ENCODE data around the gene RBM4.

The RBM4 gene

DNA sequence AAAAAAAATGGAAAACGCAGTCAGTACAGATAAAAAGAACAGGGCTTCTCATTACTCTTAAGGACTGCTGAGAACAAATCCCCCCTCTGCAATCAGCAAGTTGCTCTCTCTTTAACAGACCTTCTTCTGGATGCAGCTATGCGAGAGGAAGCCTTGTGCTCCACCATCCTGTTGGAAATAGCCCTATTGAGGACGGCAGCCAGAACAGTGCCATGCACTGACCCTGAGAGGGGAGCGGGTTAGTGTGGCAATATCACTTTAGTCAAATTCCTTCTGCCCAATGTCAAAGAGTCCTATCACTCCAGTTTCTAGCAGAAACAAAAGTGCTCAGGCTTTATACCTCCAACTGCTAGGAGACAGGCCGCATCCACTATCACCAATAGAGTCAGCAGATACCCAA lies 32.3 kb downstream of the RBM4 start:
- no peak for DNase-seq (ENCODE audit: low spot score)
- TF ChIP-seq CTCF (IDR thresholded peaks at IDR 0.05; ENCODE audit: extremely low read depth, insufficient read depth, missing control alignments) = no peak
- in situ Hi-C loops (cut with MboI; ENCODE audit: low pct_unique_long_range_greater_than_20kb, low sequenced_read_pairs, unreplicated experiment) = no loop called here

DNA sequence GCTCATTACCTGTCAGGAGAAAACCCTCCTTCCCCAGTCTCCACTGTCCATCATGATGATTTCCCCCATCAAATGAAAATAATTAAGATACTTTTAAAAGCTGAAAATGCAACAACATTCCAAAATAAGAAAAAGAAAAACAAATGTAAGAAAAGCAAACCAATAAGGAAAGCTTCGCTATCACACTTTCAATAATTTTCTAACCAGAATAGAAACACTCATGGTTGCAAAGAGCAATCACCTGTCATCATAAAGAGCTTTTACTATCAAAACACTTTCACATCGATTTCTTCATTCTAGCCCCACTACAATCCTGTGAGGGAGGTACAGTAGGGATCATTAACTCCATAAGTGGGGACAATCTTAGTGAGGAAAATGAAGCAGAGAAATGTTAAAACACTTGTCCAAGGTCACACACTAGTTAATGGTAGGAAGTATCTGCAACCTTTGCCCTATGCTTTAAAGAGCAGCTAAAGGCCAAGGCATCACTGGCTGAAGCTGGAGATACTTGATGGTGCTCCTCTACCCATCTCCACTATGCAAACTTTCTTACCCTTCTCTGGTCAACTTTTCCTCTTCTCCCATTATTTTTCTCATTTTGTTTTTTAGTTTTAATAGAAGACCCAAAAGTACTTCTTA lies 36.6 kb downstream of the RBM4 start:
- TF ChIP-seq CTCF (IDR thresholded peaks at IDR 0.05; ENCODE audit: extremely low read depth, insufficient read depth, missing control alignments) = no peak
- in situ Hi-C loops (cut with MboI; ENCODE audit: low pct_unique_long_range_greater_than_20kb, low sequenced_read_pairs, unreplicated experiment) = loop anchor here (25.0 kb wide), 1 partner anchor 263 kb away; the partner anchor contains the start of gene NPAS4
- no peak for DNase-seq (ENCODE audit: low spot score)

- in situ Hi-C loops (cut with MboI; ENCODE audit: low pct_unique_long_range_greater_than_20kb, low sequenced_read_pairs, unreplicated experiment) = loop anchor here (25.0 kb wide), 1 partner anchor 264 kb away; the partner anchor contains the start of gene NPAS4
- DNase-seq (ENCODE audit: low spot score) = no peak
- no peak for TF ChIP-seq CTCF (IDR thresholded peaks at IDR 0.05; ENCODE audit: extremely low read depth, insufficient read depth, missing control alignments)
These were observed 37.9 kb downstream of the RBM4 start for GRCh38 chr11:66676282-66676919.

DNA sequence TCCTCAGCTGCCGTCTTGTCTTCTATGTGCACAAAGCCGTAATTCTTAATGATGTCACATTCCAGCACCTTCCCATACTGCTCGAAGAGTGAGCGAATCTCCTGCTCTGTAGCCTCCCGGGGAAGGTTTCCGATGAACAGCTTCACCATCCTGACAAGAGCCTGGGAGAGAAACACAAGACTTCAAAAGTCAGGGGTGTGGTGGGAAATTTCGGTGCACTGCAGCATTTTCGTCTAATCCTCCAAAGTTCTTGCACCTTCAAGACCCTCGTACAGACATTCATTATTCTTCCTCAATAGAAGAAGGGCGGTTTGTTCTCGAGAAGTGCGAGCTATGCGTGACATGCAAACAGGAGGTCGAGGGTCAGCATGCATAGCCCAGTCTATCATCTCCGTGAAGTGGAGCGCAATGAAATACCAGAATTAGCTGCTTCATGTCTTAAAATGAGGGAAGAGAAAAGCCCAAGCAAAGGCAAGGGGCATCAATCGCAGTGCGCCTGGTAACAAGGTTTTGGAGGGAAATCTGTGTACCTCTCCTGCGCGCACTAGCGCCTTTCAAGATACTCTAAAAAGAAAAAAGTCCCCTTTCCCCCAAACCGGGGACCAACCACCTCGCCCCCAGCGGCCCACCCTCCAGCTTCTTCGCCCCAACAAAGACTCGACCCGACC lies 38.6 kb downstream of the RBM4 start:
- in situ Hi-C loops (cut with MboI; ENCODE audit: low pct_unique_long_range_greater_than_20kb, low sequenced_read_pairs, unreplicated experiment) = loop anchor here (25.0 kb wide), 1 partner anchor 265 kb away; the partner anchor contains the start of gene NPAS4
- DNase-seq (ENCODE audit: low spot score) = no peak
- no peak for TF ChIP-seq CTCF (IDR thresholded peaks at IDR 0.05; ENCODE audit: extremely low read depth, insufficient read depth, missing control alignments)

DNA sequence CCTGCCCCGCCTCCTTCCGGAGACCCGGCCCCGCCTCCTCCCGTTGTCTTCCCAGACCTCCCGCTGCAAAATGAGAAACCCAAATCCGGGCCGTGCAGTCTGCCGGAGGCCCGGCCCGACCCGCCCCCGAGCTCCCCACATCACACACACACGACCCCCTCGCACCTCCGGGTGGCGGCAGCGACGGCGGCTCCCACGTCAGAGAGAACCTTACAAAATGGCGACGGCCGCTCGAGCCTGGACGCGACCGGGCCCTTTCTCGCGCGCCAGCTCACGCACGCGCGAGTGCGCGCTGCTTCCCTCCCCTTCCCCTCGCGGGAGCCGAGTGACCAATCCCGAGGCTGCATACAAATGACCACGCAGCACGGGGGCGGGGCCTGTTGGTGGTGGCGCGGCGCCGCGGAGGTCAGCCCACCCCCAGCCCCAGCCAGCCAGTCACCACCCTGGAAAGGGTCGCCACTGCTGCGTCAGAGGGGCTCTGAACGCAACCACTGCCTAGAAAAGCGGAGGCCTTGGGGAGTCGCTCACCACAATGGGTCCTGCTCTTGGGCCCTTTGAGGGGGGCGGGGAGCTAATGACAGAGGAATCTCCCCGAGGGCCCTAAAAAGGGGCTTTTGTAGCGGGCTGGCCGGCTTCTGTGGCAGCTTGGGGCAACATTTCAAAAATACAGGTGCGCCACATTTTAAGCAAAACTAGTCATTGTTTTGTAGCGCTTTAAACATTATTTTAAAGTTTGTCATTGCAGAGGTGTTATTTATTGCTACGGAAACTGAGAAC lies 39.3 kb downstream of the RBM4 start, which contains the start of gene RBM4B:
Gene RBM4B (minus strand): TSS at position 289 of the 777 bp plus-strand sequence. CDS start 808 bp downstream, outside the sequence.
- in situ Hi-C loops (cut with MboI; ENCODE audit: low pct_unique_long_range_greater_than_20kb, low sequenced_read_pairs, unreplicated experiment) = loop anchor here (25.0 kb wide), 1 partner anchor 265 kb away; the partner anchor contains the start of gene NPAS4
- peak; percentile 97 for DNase-seq (ENCODE audit: low spot score)
- no peak for TF ChIP-seq CTCF (IDR thresholded peaks at IDR 0.05; ENCODE audit: extremely low read depth, insufficient read depth, missing control alignments)

Measured in GM13977 (cell line).